H9 (cell line): ENCODE results near the gene MYH15. TPM values are rescaled to one million over a fixed set of nuclear protein-coding genes. Genes with fewer than 3 reads are reported as not detected.

Source experiments
- DNase-seq: peaks from one replicate; pipeline ENCODE4 v3.0.0-alpha.2; 2017
- H2AFZ ChIP-seq: one replicate; pipeline ENCODE4 v1.6.1; 2013; ENCODE audit warnings: mild to moderate bottlenecking, low read length, control low read depth, moderate library complexity
- H2AK5ac ChIP-seq: 2 replicates; pipeline ENCODE4 v1.6.1; 2013; ENCODE audit warnings: low read length, control low read depth, mixed read lengths; ENCODE audit not compliant: insufficient read length
- H2BK120ac ChIP-seq: one replicate; pipeline ENCODE4 v1.6.1; 2013; ENCODE audit warnings: low read depth, mild to moderate bottlenecking, low read length, control low read depth, inconsistent platforms; ENCODE audit not compliant: poor library complexity, severe bottlenecking
- H2BK12ac ChIP-seq: 2 replicates; pipeline ENCODE4 v1.6.1; 2013; ENCODE audit warnings: low read length, control low read depth, mixed read lengths, low read depth; ENCODE audit not compliant: insufficient read length
- H2BK15ac ChIP-seq: 2 replicates; pipeline ENCODE4 v1.6.1; 2013; ENCODE audit warnings: low read depth, low read length, control low read depth
- H2BK20ac ChIP-seq: one replicate; pipeline ENCODE4 v1.6.1; 2013; ENCODE audit warnings: low read depth, mild to moderate bottlenecking, low read length, control low read depth, inconsistent platforms; ENCODE audit not compliant: poor library complexity, severe bottlenecking
- H2BK5ac ChIP-seq: 2 replicates; pipeline ENCODE4 v1.6.1; 2013; ENCODE audit warnings: low read length, control low read depth, mixed read lengths; ENCODE audit not compliant: insufficient read length
- H3K14ac ChIP-seq: 2 replicates; pipeline ENCODE4 v1.6.1; 2013; ENCODE audit warnings: low read length, control low read depth; ENCODE audit not compliant: insufficient read depth
- H3K18ac ChIP-seq: 2 replicates; pipeline ENCODE4 v1.6.1; 2013; ENCODE audit warnings: low read depth, mild to moderate bottlenecking, mixed read lengths, low read length, control low read depth; ENCODE audit not compliant: insufficient read length
- H3K23ac ChIP-seq: 2 replicates; pipeline ENCODE4 v1.6.1; 2013; ENCODE audit warnings: low read length, control low read depth, mixed read lengths, low read depth; ENCODE audit not compliant: insufficient read length
- H3K23me2 ChIP-seq: 2 replicates; pipeline ENCODE4 v1.6.1; 2013; ENCODE audit warnings: low read depth, mild to moderate bottlenecking, mixed read lengths, low read length, control low read depth; ENCODE audit not compliant: insufficient read length, poor library complexity, severe bottlenecking
- H3K27ac ChIP-seq: 2 replicates; pipeline ENCODE4 v1.5.1; 2013; ENCODE audit warnings: low read length, control low read depth, mixed read lengths, low read depth; ENCODE audit not compliant: insufficient read length
- H3K27me3 ChIP-seq: 2 replicates; pipeline ENCODE4 v1.6.1; 2013; ENCODE audit warnings: low read length, control low read depth, inconsistent platforms; ENCODE audit not compliant: insufficient read depth
- H3K4ac ChIP-seq: 2 replicates; pipeline ENCODE4 v1.6.1; 2013; ENCODE audit warnings: low read depth, mild to moderate bottlenecking, control low read depth, inconsistent platforms, low read length, moderate library complexity
- H3K4me1 ChIP-seq: 2 replicates; pipeline ENCODE4 v1.6.1; 2013; ENCODE audit warnings: low read length, control low read depth, inconsistent platforms; ENCODE audit not compliant: insufficient read depth
- H3K4me2 ChIP-seq: 2 replicates; pipeline ENCODE4 v1.6.1; 2013; ENCODE audit warnings: low read length, control low read depth, mixed read lengths; ENCODE audit not compliant: insufficient read length, insufficient read depth
- H3K56ac ChIP-seq: 2 replicates; pipeline ENCODE4 v1.6.1; 2013; ENCODE audit warnings: low read depth, mild to moderate bottlenecking, mixed read lengths, low read length, control low read depth; ENCODE audit not compliant: insufficient read length
- H3K79me1 ChIP-seq: 2 replicates; pipeline ENCODE4 v1.6.1; 2013; ENCODE audit warnings: low read depth, mild to moderate bottlenecking, moderate library complexity, low read length, control low read depth, inconsistent platforms; ENCODE audit not compliant: insufficient read depth, poor library complexity, severe bottlenecking
- H3K79me2 ChIP-seq: 2 replicates; pipeline ENCODE4 v1.6.1; 2013; ENCODE audit warnings: low read length, control low read depth, inconsistent platforms; ENCODE audit not compliant: insufficient read depth
- H3K9ac ChIP-seq: 2 replicates; pipeline ENCODE4 v1.6.1; 2013; ENCODE audit warnings: low read length, control low read depth, mixed read lengths; ENCODE audit not compliant: insufficient read length; ENCODE audit errors: extremely low read depth
- H3K9me3 ChIP-seq: one replicate; pipeline ENCODE4 v1.6.1; 2013; ENCODE audit warnings: low read depth, low read length, inconsistent platforms; ENCODE audit not compliant: control insufficient read depth
- H3T11ph ChIP-seq: one replicate; pipeline ENCODE4 v1.6.1; 2013; ENCODE audit warnings: mild to moderate bottlenecking, low read length, control low read depth, inconsistent platforms
- H4K20me1 ChIP-seq: one replicate; pipeline ENCODE4 v1.6.1; 2013; ENCODE audit not compliant: control insufficient read depth, insufficient read length, insufficient read depth
- H4K5ac ChIP-seq: 2 replicates; pipeline ENCODE4 v1.6.1; 2013; ENCODE audit warnings: low read depth, mild to moderate bottlenecking, mixed read lengths, low read length, control low read depth; ENCODE audit not compliant: insufficient read length
- H4K8ac ChIP-seq: replicated peaks from 2 replicates; pipeline ENCODE4 v1.6.1; 2013; ENCODE audit warnings: low read length, control low read depth, mixed read lengths, low read depth; ENCODE audit not compliant: insufficient read length
- H4K91ac ChIP-seq: 2 replicates; pipeline ENCODE4 v1.6.1; 2013; ENCODE audit warnings: low read depth, mild to moderate bottlenecking, moderate library complexity, mixed read lengths, low read length, control low read depth; ENCODE audit not compliant: insufficient read length
- H3K27ac Mint-ChIP-seq, 3 experiments: 2 replicates in 2 of 3; 3 replicates in 1 of 3; pipeline ENCODE4 v1.8.0; 2020 to 2021; ENCODE audit warnings: mixed read lengths in 3 of 3, mild to moderate bottlenecking in 1 of 3, moderate library complexity in 1 of 3
- H3K27me3 Mint-ChIP-seq: 2 replicates; pipeline ENCODE4 v1.8.0; 2021; ENCODE audit warnings: low read depth, mild to moderate bottlenecking, moderate library complexity, mixed read lengths
- H3K36me3 Mint-ChIP-seq, 3 experiments: 2 replicates in 2 of 3; 3 replicates in 1 of 3; pipeline ENCODE4 v1.8.0; 2020 to 2021; ENCODE audit warnings: low read depth in 3 of 3, mixed read lengths in 3 of 3; ENCODE audit not compliant: insufficient read depth in 1 of 3
- H3K4me1 Mint-ChIP-seq, 2 experiments: 2 replicates each; pipeline ENCODE4 v1.8.0; 2020; ENCODE audit warnings: mixed read lengths in 2 of 2
- H3K4me3 Mint-ChIP-seq, 2 experiments: 2 replicates in 1 of 2; 3 replicates in 1 of 2; pipeline ENCODE4 v1.8.0; 2020 to 2021; ENCODE audit warnings: mild to moderate bottlenecking in 2 of 2, mixed read lengths in 2 of 2, moderate library complexity in 1 of 2
- H3K9me3 Mint-ChIP-seq, 2 experiments: 2 replicates in 1 of 2; 3 replicates in 1 of 2; pipeline ENCODE4 v1.8.0; 2020; ENCODE audit warnings: mild to moderate bottlenecking in 2 of 2, mixed read lengths in 2 of 2, moderate library complexity in 1 of 2
- WGBS: extraction: QIAGEN DNeasy Blood & Tissue Kit; methylation state at CpG from one replicate; pipeline ENCODE4 v1.1.7; 2013; ENCODE audit warnings: missing lambda C conversion rate, low lambda C conversion rate, mixed read lengths; ENCODE audit not compliant: insufficient read length; ENCODE audit errors: extremely low coverage; 5-methylcytosine and 5-hydroxymethylcytosine counted together
- total RNA-seq: library from RNA; stranded (reverse); gene quantifications from 2 replicates; pipeline ENCODE4 v1.2.1, GENCODE V29; 2021
- TF ChIP-seq, protein P1 (sequence below): fragments of 200-600 bp; sonication (generic); conservative IDR thresholded peaks from 3 replicates; pipeline ENCODE4 v1.8.0; 2021; ENCODE audit warnings: antibody characterized with exemption, mild to moderate bottlenecking

MYH15 gene
- total RNA-seq, 1 experiment from 2014 or later, result 0.13 TPM

DNA sequence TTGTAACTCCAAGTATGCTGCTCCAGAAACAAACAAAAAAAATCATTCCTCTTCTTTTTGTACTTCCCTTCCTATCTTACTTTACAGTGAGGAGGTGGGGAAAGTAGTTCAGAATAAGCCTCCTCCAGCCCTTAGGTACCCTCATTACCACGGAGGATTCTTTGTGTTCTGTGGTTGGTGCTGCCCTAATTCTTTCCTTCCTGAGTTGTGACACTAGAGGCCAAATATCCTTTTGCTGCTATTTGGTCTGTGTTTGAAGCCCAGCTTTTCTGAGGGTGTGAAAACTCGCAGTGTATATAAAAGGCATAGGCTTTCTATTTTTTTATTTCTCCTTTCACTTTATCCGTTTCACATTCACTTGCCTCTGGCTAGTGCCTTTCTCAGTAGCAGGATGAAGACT is 115.8 kb downstream of the MYH15 start:
- H3K23me2 ChIP-seq, result no peaks in the 10 kb centered on the region
- no peaks in the 10 kb centered on the region for H3K9me3 ChIP-seq
- no peak overlapping the region for H2BK15ac ChIP-seq
- no peak overlapping the region for H3K27ac ChIP-seq
- H3K9me3 Mint-ChIP-seq, result no peaks in the 10 kb centered on the region
- no peak overlapping the region for H3K27ac Mint-ChIP-seq
- no peak overlapping the region for H2BK12ac ChIP-seq
- H2BK120ac ChIP-seq, result no peak overlapping the region
- no peak overlapping the region for H3K18ac ChIP-seq
- TF ChIP-seq, protein P1, sequence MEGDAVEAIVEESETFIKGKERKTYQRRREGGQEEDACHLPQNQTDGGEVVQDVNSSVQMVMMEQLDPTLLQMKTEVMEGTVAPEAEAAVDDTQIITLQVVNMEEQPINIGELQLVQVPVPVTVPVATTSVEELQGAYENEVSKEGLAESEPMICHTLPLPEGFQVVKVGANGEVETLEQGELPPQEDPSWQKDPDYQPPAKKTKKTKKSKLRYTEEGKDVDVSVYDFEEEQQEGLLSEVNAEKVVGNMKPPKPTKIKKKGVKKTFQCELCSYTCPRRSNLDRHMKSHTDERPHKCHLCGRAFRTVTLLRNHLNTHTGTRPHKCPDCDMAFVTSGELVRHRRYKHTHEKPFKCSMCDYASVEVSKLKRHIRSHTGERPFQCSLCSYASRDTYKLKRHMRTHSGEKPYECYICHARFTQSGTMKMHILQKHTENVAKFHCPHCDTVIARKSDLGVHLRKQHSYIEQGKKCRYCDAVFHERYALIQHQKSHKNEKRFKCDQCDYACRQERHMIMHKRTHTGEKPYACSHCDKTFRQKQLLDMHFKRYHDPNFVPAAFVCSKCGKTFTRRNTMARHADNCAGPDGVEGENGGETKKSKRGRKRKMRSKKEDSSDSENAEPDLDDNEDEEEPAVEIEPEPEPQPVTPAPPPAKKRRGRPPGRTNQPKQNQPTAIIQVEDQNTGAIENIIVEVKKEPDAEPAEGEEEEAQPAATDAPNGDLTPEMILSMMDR, result no peak
- H3K4ac ChIP-seq, result no peak overlapping the region
- WGBS, result no CpG with 5 or more reads among the region's 3 CpGs
- H3K9ac ChIP-seq, result no peak overlapping the region
- no peak overlapping the region for H3K4me3 Mint-ChIP-seq
- H3K14ac ChIP-seq, result no peak overlapping the region
- H4K20me1 ChIP-seq, result no peaks in the 10 kb centered on the region
- no peak overlapping the region for H3T11ph ChIP-seq
- H4K91ac ChIP-seq, result no peak overlapping the region
- no peaks in the 10 kb centered on the region for H3K27me3 ChIP-seq
- no peak overlapping the region for H3K56ac ChIP-seq
- H3K4me2 ChIP-seq, result no peak overlapping the region
- no peak overlapping the region for H2BK20ac ChIP-seq
- no peaks in the 10 kb centered on the region for H3K79me2 ChIP-seq
- H3K4me1 Mint-ChIP-seq, result peaks cover 22 to 23% of the 10 kb centered on the region in 2 experiments
- no peak overlapping the region for H2AFZ ChIP-seq
- 0 out of 2 replicates have a peak, but pooled peaks cover 1% of the 10 kb centered on the region for H3K27me3 Mint-ChIP-seq
- peaks cover 2% of the 10 kb centered on the region; the same call in 1 of the 2 replicates for H3K4me1 ChIP-seq
- no peak overlapping the region for H4K8ac ChIP-seq
- H3K36me3 Mint-ChIP-seq, result no peaks in the 10 kb centered on the region
- H4K5ac ChIP-seq, result no peak overlapping the region
- no peak for DNase-seq
- H2BK5ac ChIP-seq, result no peak overlapping the region
- no peak overlapping the region for H2AK5ac ChIP-seq
- H3K79me1 ChIP-seq, result no peaks in the 10 kb centered on the region
- H3K23ac ChIP-seq, result no peak overlapping the region
